Activated CD4-positive, alpha-beta T cell treated with anti-CD3 and anti-CD28 coated beads for 24 hours (primary cell): ENCODE data around the gene RADIL.
A peak's percentile ranks its signal among the peaks of the same experiment; 100 is the strongest.

Experiments
- DNase-seq, 2 donors: peaks; one replicate each; pipeline ENCODE4 v3.0.0-alpha.2; 2020; ENCODE audit warnings: low read depth in 2 of 2

RADIL gene

GRCh38 chr7:4792537-4793126, 90.9 kb downstream of the RADIL start:
- DNase-seq, result no peak

GRCh38 chr7:4791738-4792536, 91.6 kb downstream of the RADIL start:
- peak; percentile 73 to 82 for DNase-seq

GRCh38 chr7:4791101-4791737, 92.3 kb downstream of the RADIL start:
- DNase-seq, result no peak

- no peak for DNase-seq
Observed at GRCh38 chr7:4790516-4790991, 93.0 kb downstream of the RADIL start.

GRCh38 chr7:4790078-4790465, 93.4 kb downstream of the RADIL start:
- DNase-seq, result no peak

- no peak for DNase-seq
Observed at GRCh38 chr7:4789194-4790077, 94.1 kb downstream of the RADIL start.

- no peak for DNase-seq
Observed at GRCh38 chr7:4788627-4789189, 94.8 kb downstream of the RADIL start.

- no peak for DNase-seq
Observed at GRCh38 chr7:4787947-4788626, 95.4 kb downstream of the RADIL start.

GRCh38 chr7:4787541-4787940, 96.0 kb downstream of the RADIL start:
- no peak for DNase-seq

GRCh38 chr7:4786015-4786414, 97.5 kb downstream of the RADIL start:
- DNase-seq, result no peak

- no peak for DNase-seq
Observed at GRCh38 chr7:4785371-4785770, 98.1 kb downstream of the RADIL start.

- DNase-seq, result no peak
Observed at GRCh38 chr7:4784799-4785198, 98.7 kb downstream of the RADIL start.

GRCh38 chr7:4783762-4784351, 99.7 kb downstream of the RADIL start:
- DNase-seq, result no peak

GRCh38 chr7:4783292-4783652, 100.2 kb downstream of the RADIL start:
- no peak for DNase-seq

- no peak for DNase-seq
Observed at GRCh38 chr7:4782333-4783291, 100.9 kb downstream of the RADIL start.

GRCh38 chr7:4781366-4782069, 102.0 kb downstream of the RADIL start:
- no peak for DNase-seq

- no peak for DNase-seq
Observed at GRCh38 chr7:4779118-4779517, 104.4 kb downstream of the RADIL start.

- no peak for DNase-seq
Observed at GRCh38 chr7:4775848-4776623, 107.5 kb downstream of the RADIL start.
